Natural killer cell (primary cell): ENCODE data around the gene ATAD3B. TPM values are rescaled to one million over a fixed set of nuclear protein-coding genes. Genes with fewer than 3 reads are reported as not detected.

Experiments used
- ATAC-seq, 3 donors: fragments of 150-1000 bp in 2 of 3; fragments of 200-7000 bp in 1 of 3; cut with Tn5 transposase; 1 replicate in 1 of 3; 2 replicates in 2 of 3; pipeline ENCODE4 v1.10.0; 2021; ENCODE audit warnings: mild to moderate bottlenecking in 2 of 3, moderate library complexity in 2 of 3
- DNase-seq, 2 donors: peaks; one replicate each; pipeline versions ENCODE4 v3.0.0 to v3.0.0-alpha.2; 2013 to 2021; ENCODE audit warnings: mixed read lengths in 1 of 2
- H3K27ac ChIP-seq: one replicate; pipeline ENCODE4 v1.5.1; 2013; ENCODE audit warnings: mild to moderate bottlenecking, low read length
- H3K27me3 ChIP-seq: one replicate; pipeline ENCODE4 v1.6.1; 2013; ENCODE audit warnings: low read length; ENCODE audit not compliant: control insufficient read depth, insufficient read depth
- H3K36me3 ChIP-seq: one replicate; pipeline ENCODE4 v1.6.1; 2013; ENCODE audit warnings: low read length; ENCODE audit not compliant: control insufficient read depth, insufficient read depth
- H3K4me1 ChIP-seq: one replicate; pipeline ENCODE4 v1.6.1; 2013; ENCODE audit warnings: low read length; ENCODE audit not compliant: control insufficient read depth, insufficient read depth
- H3K4me3 ChIP-seq: one replicate; pipeline ENCODE4 v1.5.1; 2013; ENCODE audit warnings: low read length
- H3K9me3 ChIP-seq: one replicate; pipeline ENCODE4 v1.6.1; 2013; ENCODE audit warnings: low read length; ENCODE audit not compliant: control insufficient read depth, insufficient read depth
- H3K27ac Mint-ChIP-seq, 2 donors: one replicate each; pipeline ENCODE4 v1.8.0; 2022; ENCODE audit warnings: mild to moderate bottlenecking in 2 of 2, mixed read lengths in 2 of 2, moderate library complexity in 1 of 2
- H3K27me3 Mint-ChIP-seq, 2 donors: one replicate each; pipeline ENCODE4 v1.8.0; 2022; ENCODE audit warnings: low read depth in 2 of 2, mixed read lengths in 2 of 2
- H3K36me3 Mint-ChIP-seq: one replicate; pipeline ENCODE4 v1.8.0; 2022; ENCODE audit warnings: mixed read lengths
- H3K4me1 Mint-ChIP-seq, 2 donors: one replicate each; pipeline ENCODE4 v1.8.0; 2022; ENCODE audit warnings: mixed read lengths in 2 of 2
- H3K4me3 Mint-ChIP-seq: one replicate; pipeline ENCODE4 v1.8.0; 2022; ENCODE audit warnings: mild to moderate bottlenecking, moderate library complexity, mixed read lengths
- H3K9me3 Mint-ChIP-seq, 2 donors: one replicate each; pipeline ENCODE4 v1.8.0; 2022; ENCODE audit warnings: mixed read lengths in 2 of 2
- CTCF ChIP-seq: fragments of 200-600 bp; IDR thresholded peaks from one replicate; pipeline ENCODE4 v1.8.0; 2022; ENCODE audit warnings: antibody characterized with exemption
- WGBS: methylation state at CpG from one replicate; pipeline ENCODE4 v1.1.7; 2013; ENCODE audit warnings: missing lambda C conversion rate; ENCODE audit not compliant: insufficient coverage; 5-methylcytosine and 5-hydroxymethylcytosine counted together
- intact Hi-C: fragments of 100-400 bp; cut with micrococcal nuclease; formaldehyde crosslinking; loops from one replicate; pipeline ENCODE4 v1.14.2; 2022
- total RNA-seq, 4 donors: library from RNA; stranded (reverse); fragments of 120-200 nt in 1 of 4; gene quantifications; one replicate each; pipeline versions ENCODE4 v1.2.3 to v1.2.4, GENCODE V29; 2013 to 2022

Gene ATAD3B
- total RNA-seq, 3 donors from 2014 or later (not counting 1 experiment from before 2014, with no cell fraction given): 31.9 to 52.4 (median 42.9) TPM

GRCh38 chr1:1432951-1433803, 38.4 kb upstream of the ATAD3B start:
- Histone ChIP-seq H3K4me1 (peaks cover 21% of the 10 kb centered on the region), H3K4me3 (no peak overlapping the region), H3K27ac (no peak overlapping the region), H3K27me3 (peaks cover 39% of the 10 kb centered on the region), H3K36me3 (no peaks in the 10 kb centered on the region), H3K9me3 (no peaks in the 10 kb centered on the region)
- ATAC-seq (no peak), DNase-seq (no peak)
- Mint-ChIP-seq H3K9me3 (no peaks in the 10 kb centered on the region), H3K27ac (no peak overlapping the region), H3K4me1 (peaks cover 0 to 4% of the 10 kb centered on the region in 2 donors), H3K36me3 (no peaks in the 10 kb centered on the region), H3K4me3 (no peak overlapping the region), H3K27me3 (peaks cover 0 to 15% of the 10 kb centered on the region in 2 donors)
- intact Hi-C loops: no loop called here
- no peak for TF ChIP-seq CTCF
- 54% methylated on average over 34 of the region's 34 CpGs for WGBS

DNA sequence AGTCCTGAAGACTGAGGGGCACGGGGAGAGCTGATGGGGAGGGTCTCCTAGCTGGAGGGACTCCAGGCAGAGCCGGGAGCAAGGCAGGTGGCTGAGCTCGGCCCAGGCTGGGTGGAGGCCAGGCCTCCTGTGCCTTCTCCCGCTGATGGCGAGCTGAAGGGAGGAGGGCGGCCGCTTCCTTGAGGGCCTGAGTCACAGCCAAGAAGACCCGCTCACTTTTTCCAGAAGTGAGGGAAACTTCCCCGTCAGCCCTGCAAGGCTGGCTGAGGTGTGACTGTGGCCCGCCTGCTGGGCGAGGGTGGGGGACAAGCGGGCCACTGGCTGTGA, 37.8 kb upstream of the ATAD3B start:
- peaks cover 38% of the 10 kb centered on the region for H3K27me3 ChIP-seq
- H3K4me3 ChIP-seq: no peak overlapping the region
- Mint-ChIP-seq H3K27ac (no peak overlapping the region), H3K9me3 (no peaks in the 10 kb centered on the region), H3K36me3 (no peaks in the 10 kb centered on the region), H3K4me3 (no peak overlapping the region), H3K27me3 (peaks cover 0 to 14% of the 10 kb centered on the region in 2 donors), H3K4me1 (peaks cover 0 to 4% of the 10 kb centered on the region in 2 donors)
- no peak for TF ChIP-seq CTCF
- WGBS: 13% methylated on average over 12 of the region's 12 CpGs
- no peak overlapping the region for H3K27ac ChIP-seq
- ATAC-seq (peak in 1 of 3 donors; percentile 28), DNase-seq (no peak)
- intact Hi-C loops: no loop called here
- H3K9me3 ChIP-seq: no peaks in the 10 kb centered on the region
- no peaks in the 10 kb centered on the region for H3K36me3 ChIP-seq
- peaks cover 21% of the 10 kb centered on the region for H3K4me1 ChIP-seq

GRCh38 chr1:1434131-1434823, 37.3 kb upstream of the ATAD3B start:
- Histone ChIP-seq H3K27me3 (peaks cover 38% of the 10 kb centered on the region), H3K27ac (no peak overlapping the region), H3K4me1 (peaks cover 21% of the 10 kb centered on the region), H3K4me3 (no peak overlapping the region), H3K9me3 (no peaks in the 10 kb centered on the region), H3K36me3 (no peaks in the 10 kb centered on the region)
- no peak overlapping the region for H3K4me3 Mint-ChIP-seq
- no peaks in the 10 kb centered on the region for H3K9me3 Mint-ChIP-seq
- peaks cover 0 to 14% of the 10 kb centered on the region in 2 donors for H3K27me3 Mint-ChIP-seq
- intact Hi-C loops: no loop called here
- H3K27ac Mint-ChIP-seq: no peak overlapping the region
- H3K4me1 Mint-ChIP-seq: peaks cover 0 to 4% of the 10 kb centered on the region in 2 donors
- WGBS: 7% methylated on average over 31 of the region's 32 CpGs
- DNase-seq (no peak), ATAC-seq (no peak)
- no peaks in the 10 kb centered on the region for H3K36me3 Mint-ChIP-seq
- no peak for TF ChIP-seq CTCF
